Renal pelvis (tissue), 12 donors: ENCODE measurements around the gene KCNMB2. TPM values are rescaled to one million over a fixed set of nuclear protein-coding genes. Genes with fewer than 3 reads are reported as not detected.

Experiments
- DNase-seq: peaks from one replicate; pipeline ENCODE4 v3.0.0-alpha.2; 2013
- long read RNA-seq, 16 experiments: transcript quantifications; one replicate each; lab custom pipeline, GENCODE V29; 2026
- polyA plus RNA-seq, 3 donors: library from polyadenylated mRNA; unstranded; fragments of 120-200 nt; gene quantifications; one replicate each; pipeline ENCODE4 v1.2.1, GENCODE V29; 2013; ENCODE audit not compliant: insufficient read length in 3 of 3

KCNMB2 gene
- polyA plus RNA-seq: 10 to 100 TPM; 22.3 to 24.1 (median 23.4) TPM
- long read RNA-seq, donor 1, partial matches to known transcripts: 0 of 2 reads
- long read RNA-seq, donor 1, other reads (novel, unspliced or antisense): 0 of 2 reads
- long read RNA-seq, donor 2, transcript KCNMB2-201 (4 exons, 2,271 nt): major isoform, 16 of 21 reads
- long read RNA-seq, donor 2, partial matches to known transcripts: 5 of 21 reads
- long read RNA-seq, donor 2, other reads (novel, unspliced or antisense): 0 of 21 reads
- long read RNA-seq, donor 3, transcript KCNMB2-201 (4 exons, 2,271 nt): major isoform, 11 of 22 reads
- long read RNA-seq, donor 3, partial matches to known transcripts: 11 of 22 reads
- long read RNA-seq, donor 3, other reads (novel, unspliced or antisense): 0 of 22 reads
- long read RNA-seq, donor 4, transcript KCNMB2-201 (4 exons, 2,271 nt): major isoform, 9 of 14 reads
- long read RNA-seq, donor 4, partial matches to known transcripts: 5 of 14 reads
- long read RNA-seq, donor 4, other reads (novel, unspliced or antisense): 0 of 14 reads
- long read RNA-seq, donor 5, partial matches to known transcripts: 0 of 4 reads
- long read RNA-seq, donor 5, other reads (novel, unspliced or antisense): 0 of 4 reads
- long read RNA-seq, donor 6, transcript KCNMB2-201 (4 exons, 2,271 nt): major isoform, 5 of 5 reads
- long read RNA-seq, donor 6, partial matches to known transcripts: 0 of 5 reads
- long read RNA-seq, donor 6, other reads (novel, unspliced or antisense): 0 of 5 reads
- long read RNA-seq, donor 7, transcript KCNMB2-201 (4 exons, 2,271 nt): major isoform, 7 of 7 reads
- long read RNA-seq, donor 7, partial matches to known transcripts: 0 of 7 reads
- long read RNA-seq, donor 7, other reads (novel, unspliced or antisense): 0 of 7 reads
- long read RNA-seq, donor 8, partial matches to known transcripts: 0 of 3 reads
- long read RNA-seq, donor 8, other reads (novel, unspliced or antisense): 0 of 3 reads
- long read RNA-seq, donor 9, transcript KCNMB2-201 (4 exons, 2,271 nt): major isoform, 16 of 30 reads
- long read RNA-seq, donor 9, partial matches to known transcripts: 14 of 30 reads
- long read RNA-seq, donor 9, other reads (novel, unspliced or antisense): 0 of 30 reads
- long read RNA-seq, donor 10, transcript KCNMB2-201 (4 exons, 2,271 nt): major isoform, 10 of 10 reads
- long read RNA-seq, donor 10, partial matches to known transcripts: 0 of 10 reads
- long read RNA-seq, donor 10, other reads (novel, unspliced or antisense): 0 of 10 reads
- long read RNA-seq, donor 11, partial matches to known transcripts: 5 of 8 reads
- long read RNA-seq, donor 11, other reads (novel, unspliced or antisense): 0 of 8 reads
- long read RNA-seq, donor 12, transcript KCNMB2-201 (4 exons, 2,271 nt): major isoform, 7 of 7 reads
- long read RNA-seq, donor 12, partial matches to known transcripts: 0 of 7 reads
- long read RNA-seq, donor 12, other reads (novel, unspliced or antisense): 0 of 7 reads
- long read RNA-seq, donor 13, partial matches to known transcripts: 0 of 4 reads
- long read RNA-seq, donor 13, other reads (novel, unspliced or antisense): 0 of 4 reads
- long read RNA-seq, donor 14: 0 reads
- long read RNA-seq, donor 15, transcript KCNMB2-201 (4 exons, 2,271 nt): major isoform, 8 of 14 reads
- long read RNA-seq, donor 15, partial matches to known transcripts: 6 of 14 reads
- long read RNA-seq, donor 15, other reads (novel, unspliced or antisense): 0 of 14 reads
- long read RNA-seq, donor 16, transcript KCNMB2-201 (4 exons, 2,271 nt): major isoform, 7 of 7 reads
- long read RNA-seq, donor 16, partial matches to known transcripts: 0 of 7 reads
- long read RNA-seq, donor 16, other reads (novel, unspliced or antisense): 0 of 7 reads

- peak; percentile 41 for DNase-seq
These were observed at the start of gene KCNMB2 for GRCh38 chr3:178536211-178537079. KCNMB2 (plus strand) TSS chr3:178536436.

GRCh38 chr3:178486903-178487302 is 49.3 kb upstream of the KCNMB2 start:
- no peak for DNase-seq

GRCh38 chr3:178487752-178488151 is 48.5 kb upstream of the KCNMB2 start:
- DNase-seq: no peak

- no peak for DNase-seq
These were observed 44.5 kb upstream of the KCNMB2 start for GRCh38 chr3:178491751-178492150.

- no peak for DNase-seq
These were observed 43.7 kb upstream of the KCNMB2 start for GRCh38 chr3:178492491-178492890.

GRCh38 chr3:178494386-178494785 is 41.9 kb upstream of the KCNMB2 start:
- no peak for DNase-seq

GRCh38 chr3:178496911-178497310 is 39.3 kb upstream of the KCNMB2 start:
- DNase-seq: no peak

GRCh38 chr3:178498871-178499270 is 37.4 kb upstream of the KCNMB2 start:
- DNase-seq: no peak

GRCh38 chr3:178500631-178501030 is 35.6 kb upstream of the KCNMB2 start:
- no peak for DNase-seq

- no peak for DNase-seq
These were observed 32.1 kb upstream of the KCNMB2 start for GRCh38 chr3:178504128-178504527.

- DNase-seq: no peak
These were observed 30.4 kb upstream of the KCNMB2 start for GRCh38 chr3:178505832-178506231.

GRCh38 chr3:178507507-178508442 is 28.5 kb upstream of the KCNMB2 start:
- no peak for DNase-seq

- no peak for DNase-seq
These were observed 27.8 kb upstream of the KCNMB2 start for GRCh38 chr3:178508443-178508825.

- DNase-seq: no peak
These were observed 25.7 kb upstream of the KCNMB2 start for GRCh38 chr3:178510496-178510895.

- DNase-seq: no peak
These were observed 23.6 kb upstream of the KCNMB2 start for GRCh38 chr3:178512647-178513046.

- DNase-seq: peak; percentile 68
These were observed 22.5 kb upstream of the KCNMB2 start for GRCh38 chr3:178513546-178514380.

GRCh38 chr3:178514401-178514800 is 21.8 kb upstream of the KCNMB2 start:
- no peak for DNase-seq
